Transverse colon (tissue), 3 donors: ENCODE measurements around the gene AQP5.

Experiments used
- POLR2A ChIP-seq: fragments of 450-650 bp; IDR thresholded peaks from one replicate; pipeline ENCODE4 v1.6.1; 2016; ENCODE audit warnings: antibody characterized with exemption, mild to moderate bottlenecking, moderate library complexity
- TF ChIP-seq, protein P1 (sequence below), 5 experiments: fragments of 200-600 bp in 3 of 5; fragments of 450-650 bp in 2 of 5; sonication (generic) in 3 of 5; IDR thresholded peaks; 1 replicate in 2 of 5; 2 replicates in 3 of 5; pipeline ENCODE4 v1.5.1; 2016 to 2017; ENCODE audit warnings: antibody characterized with exemption in 5 of 5, inconsistent platforms in 3 of 5, mild to moderate bottlenecking in 2 of 5, moderate library complexity in 1 of 5

DNA sequence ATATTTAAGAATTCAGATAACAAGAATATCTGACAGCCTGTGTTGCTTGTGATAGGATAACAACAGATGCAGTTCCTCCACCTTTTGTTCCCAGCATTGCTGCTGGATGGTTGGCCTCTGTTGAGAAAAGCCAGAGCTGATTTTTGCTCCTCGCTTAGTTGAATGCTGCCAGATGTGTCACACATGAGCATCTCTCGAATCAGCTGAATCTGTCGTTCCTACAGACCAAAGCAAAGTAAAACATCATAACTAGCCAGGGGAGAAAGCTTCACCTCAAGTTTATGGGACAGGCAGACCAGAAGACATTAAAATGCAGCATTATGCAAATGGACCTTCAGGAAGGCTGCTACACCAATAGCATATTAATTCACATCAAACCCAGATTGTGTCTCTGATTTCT is 43.5 kb downstream of the AQP5 start:
- TF ChIP-seq, protein P1, sequence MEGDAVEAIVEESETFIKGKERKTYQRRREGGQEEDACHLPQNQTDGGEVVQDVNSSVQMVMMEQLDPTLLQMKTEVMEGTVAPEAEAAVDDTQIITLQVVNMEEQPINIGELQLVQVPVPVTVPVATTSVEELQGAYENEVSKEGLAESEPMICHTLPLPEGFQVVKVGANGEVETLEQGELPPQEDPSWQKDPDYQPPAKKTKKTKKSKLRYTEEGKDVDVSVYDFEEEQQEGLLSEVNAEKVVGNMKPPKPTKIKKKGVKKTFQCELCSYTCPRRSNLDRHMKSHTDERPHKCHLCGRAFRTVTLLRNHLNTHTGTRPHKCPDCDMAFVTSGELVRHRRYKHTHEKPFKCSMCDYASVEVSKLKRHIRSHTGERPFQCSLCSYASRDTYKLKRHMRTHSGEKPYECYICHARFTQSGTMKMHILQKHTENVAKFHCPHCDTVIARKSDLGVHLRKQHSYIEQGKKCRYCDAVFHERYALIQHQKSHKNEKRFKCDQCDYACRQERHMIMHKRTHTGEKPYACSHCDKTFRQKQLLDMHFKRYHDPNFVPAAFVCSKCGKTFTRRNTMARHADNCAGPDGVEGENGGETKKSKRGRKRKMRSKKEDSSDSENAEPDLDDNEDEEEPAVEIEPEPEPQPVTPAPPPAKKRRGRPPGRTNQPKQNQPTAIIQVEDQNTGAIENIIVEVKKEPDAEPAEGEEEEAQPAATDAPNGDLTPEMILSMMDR (IDR thresholded peaks at IDR 0.05): no peak
- TF ChIP-seq POLR2A: no peak
